Ishikawa (cell line): ENCODE measurements around the gene RTEL1.

Source experiments
- EGR1 ChIP-seq: IDR thresholded peaks from 2 replicates; pipeline ENCODE4 v1.6.1; 2012
- EP300 ChIP-seq: IDR thresholded peaks from 2 replicates; pipeline ENCODE4 v1.6.1; 2012; ENCODE audit warnings: borderline replicate concordance
- FOXM1 ChIP-seq: IDR thresholded peaks from 2 replicates; pipeline ENCODE4 v1.6.1; 2012; ENCODE audit warnings: low read depth, borderline replicate concordance
- NFIC ChIP-seq: IDR thresholded peaks from 2 replicates; pipeline ENCODE4 v1.6.1; 2012
- RAD21 ChIP-seq: IDR thresholded peaks from 2 replicates; pipeline ENCODE4 v1.6.1; 2012; ENCODE audit warnings: low read depth
- TAF1 ChIP-seq: IDR thresholded peaks from 2 replicates; pipeline ENCODE4 v1.6.1; 2012; ENCODE audit warnings: low read depth, mild to moderate bottlenecking
- TCF12 ChIP-seq: IDR thresholded peaks from 2 replicates; pipeline ENCODE4 v1.6.1; 2012; ENCODE audit warnings: low read depth
- TEAD4 ChIP-seq: IDR thresholded peaks from 2 replicates; pipeline ENCODE4 v1.6.1; 2012
- YY1 ChIP-seq: IDR thresholded peaks from 2 replicates; pipeline ENCODE4 v1.6.1; 2012; ENCODE audit warnings: low read depth
- ZBTB7A ChIP-seq: IDR thresholded peaks from 2 replicates; pipeline ENCODE4 v1.6.1; 2012; ENCODE audit warnings: low read depth
- TF ChIP-seq, protein P1 (sequence below): IDR thresholded peaks from 2 replicates; pipeline ENCODE4 v1.6.1; 2012
- TF ChIP-seq, protein P2 (sequence below): IDR thresholded peaks from 2 replicates; pipeline ENCODE4 v1.6.1; 2012; ENCODE audit warnings: low read depth, mild to moderate bottlenecking
- TF ChIP-seq, protein P3 (sequence below): IDR thresholded peaks from 2 replicates; pipeline ENCODE4 v1.6.1; 2012

DNA sequence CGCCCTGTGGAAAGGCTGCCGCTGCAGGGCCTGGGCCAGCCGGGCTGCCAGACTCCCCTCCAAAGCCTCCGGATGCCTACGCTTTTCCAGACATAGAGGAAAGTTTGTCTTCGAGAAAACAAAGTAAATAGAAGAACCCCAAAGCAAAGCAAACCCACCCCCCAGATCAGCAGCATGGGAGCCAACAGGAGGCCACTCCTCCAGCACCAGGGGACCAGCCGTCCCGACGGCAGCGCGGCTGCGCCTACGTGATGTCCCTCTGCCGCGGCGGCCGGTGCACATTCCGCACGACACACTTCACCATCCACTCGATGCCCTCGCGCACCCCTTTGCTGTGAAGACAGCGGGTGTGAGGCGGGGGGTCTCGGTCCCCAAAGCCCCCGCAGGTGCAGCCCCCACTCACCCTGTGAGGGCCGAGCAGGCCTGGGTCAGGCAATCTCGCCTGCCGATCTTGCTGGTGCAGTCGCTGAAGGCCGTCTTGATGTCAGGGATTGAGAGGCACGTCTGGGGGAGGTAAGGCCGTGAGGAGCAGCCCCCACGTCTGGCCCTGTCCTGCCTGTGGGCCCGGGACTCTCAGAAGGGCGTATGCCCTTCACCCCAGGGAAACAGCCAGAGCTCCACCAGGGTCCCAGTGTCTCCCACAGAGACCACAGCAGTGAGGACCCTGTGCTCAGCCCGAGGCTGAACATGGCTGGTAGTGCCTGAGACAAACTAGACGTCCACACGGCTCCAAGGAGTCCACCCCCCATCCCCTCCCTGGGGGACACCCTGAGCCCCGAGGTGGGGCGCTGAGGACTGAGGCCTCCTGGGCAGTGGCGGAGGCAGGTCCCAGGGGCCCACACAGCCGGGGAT, 42.3 kb downstream of the RTEL1 start:
- no peak for TF ChIP-seq TAF1
- TF ChIP-seq EP300 = no peak
- no peak for TF ChIP-seq EGR1
- TF ChIP-seq RAD21 = no peak
- TF ChIP-seq, protein P1, sequence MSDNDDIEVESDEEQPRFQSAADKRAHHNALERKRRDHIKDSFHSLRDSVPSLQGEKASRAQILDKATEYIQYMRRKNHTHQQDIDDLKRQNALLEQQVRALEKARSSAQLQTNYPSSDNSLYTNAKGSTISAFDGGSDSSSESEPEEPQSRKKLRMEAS = no peak
- TF ChIP-seq, protein P2, sequence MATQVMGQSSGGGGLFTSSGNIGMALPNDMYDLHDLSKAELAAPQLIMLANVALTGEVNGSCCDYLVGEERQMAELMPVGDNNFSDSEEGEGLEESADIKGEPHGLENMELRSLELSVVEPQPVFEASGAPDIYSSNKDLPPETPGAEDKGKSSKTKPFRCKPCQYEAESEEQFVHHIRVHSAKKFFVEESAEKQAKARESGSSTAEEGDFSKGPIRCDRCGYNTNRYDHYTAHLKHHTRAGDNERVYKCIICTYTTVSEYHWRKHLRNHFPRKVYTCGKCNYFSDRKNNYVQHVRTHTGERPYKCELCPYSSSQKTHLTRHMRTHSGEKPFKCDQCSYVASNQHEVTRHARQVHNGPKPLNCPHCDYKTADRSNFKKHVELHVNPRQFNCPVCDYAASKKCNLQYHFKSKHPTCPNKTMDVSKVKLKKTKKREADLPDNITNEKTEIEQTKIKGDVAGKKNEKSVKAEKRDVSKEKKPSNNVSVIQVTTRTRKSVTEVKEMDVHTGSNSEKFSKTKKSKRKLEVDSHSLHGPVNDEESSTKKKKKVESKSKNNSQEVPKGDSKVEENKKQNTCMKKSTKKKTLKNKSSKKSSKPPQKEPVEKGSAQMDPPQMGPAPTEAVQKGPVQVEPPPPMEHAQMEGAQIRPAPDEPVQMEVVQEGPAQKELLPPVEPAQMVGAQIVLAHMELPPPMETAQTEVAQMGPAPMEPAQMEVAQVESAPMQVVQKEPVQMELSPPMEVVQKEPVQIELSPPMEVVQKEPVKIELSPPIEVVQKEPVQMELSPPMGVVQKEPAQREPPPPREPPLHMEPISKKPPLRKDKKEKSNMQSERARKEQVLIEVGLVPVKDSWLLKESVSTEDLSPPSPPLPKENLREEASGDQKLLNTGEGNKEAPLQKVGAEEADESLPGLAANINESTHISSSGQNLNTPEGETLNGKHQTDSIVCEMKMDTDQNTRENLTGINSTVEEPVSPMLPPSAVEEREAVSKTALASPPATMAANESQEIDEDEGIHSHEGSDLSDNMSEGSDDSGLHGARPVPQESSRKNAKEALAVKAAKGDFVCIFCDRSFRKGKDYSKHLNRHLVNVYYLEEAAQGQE = no peak
- no peak for TF ChIP-seq TCF12
- TF ChIP-seq ZBTB7A = no peak
- TF ChIP-seq NFIC = no peak
- TF ChIP-seq YY1 = no peak
- TF ChIP-seq, protein P3, sequence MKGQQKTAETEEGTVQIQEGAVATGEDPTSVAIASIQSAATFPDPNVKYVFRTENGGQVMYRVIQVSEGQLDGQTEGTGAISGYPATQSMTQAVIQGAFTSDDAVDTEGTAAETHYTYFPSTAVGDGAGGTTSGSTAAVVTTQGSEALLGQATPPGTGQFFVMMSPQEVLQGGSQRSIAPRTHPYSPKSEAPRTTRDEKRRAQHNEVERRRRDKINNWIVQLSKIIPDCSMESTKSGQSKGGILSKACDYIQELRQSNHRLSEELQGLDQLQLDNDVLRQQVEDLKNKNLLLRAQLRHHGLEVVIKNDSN = no peak
- TF ChIP-seq FOXM1 = no peak
- no peak for TF ChIP-seq TEAD4
